GM21825 (cell line): ENCODE data around the gene LCN10.
"Not testable (repeated sequence)": the region's sequence is repeated elsewhere in the genome, so short reads cannot be mapped to it uniquely, and the experiment has no call there.

ENCODE experiments used
- ATAC-seq: cut with Tn5 transposase; IDR thresholded peaks from one replicate; pipeline ENCODE4 v1.9.1; 2021; ENCODE audit warnings: mild to moderate bottlenecking, moderate library complexity; ENCODE audit not compliant: unreplicated experiment

The LCN10 gene

DNA sequence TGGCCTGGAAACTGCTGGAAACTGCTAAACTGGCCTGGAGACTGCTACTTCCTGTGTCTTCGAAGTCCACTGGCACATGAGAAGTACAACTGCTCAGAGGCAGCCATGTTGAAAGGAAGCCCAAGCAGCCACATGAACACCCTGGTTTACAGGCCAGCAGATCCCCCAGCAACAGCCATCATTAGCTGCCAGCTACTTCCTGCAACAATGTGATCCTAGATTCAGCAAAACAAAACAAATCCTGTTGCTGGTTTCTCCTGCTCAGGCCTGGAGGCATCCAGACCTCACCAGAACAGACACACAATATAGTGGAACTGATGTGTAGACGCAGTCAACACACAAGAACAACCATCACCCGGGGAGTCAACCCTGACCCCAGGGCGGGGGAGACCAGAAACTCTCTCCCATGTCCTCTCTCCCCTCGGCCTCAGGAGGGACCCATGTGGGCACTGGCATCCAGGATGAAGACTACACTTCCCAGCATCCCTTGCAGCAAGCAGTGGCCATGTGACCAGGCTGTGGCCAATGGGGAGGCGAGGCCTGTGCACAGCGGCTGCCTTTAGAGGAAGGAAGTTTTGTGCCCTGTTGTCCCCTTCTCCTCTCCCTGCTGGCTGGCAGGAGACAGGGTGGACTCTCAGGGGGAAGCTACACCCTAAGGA lies 30.8 kb upstream of the LCN10 start:
- ATAC-seq: no peak

DNA sequence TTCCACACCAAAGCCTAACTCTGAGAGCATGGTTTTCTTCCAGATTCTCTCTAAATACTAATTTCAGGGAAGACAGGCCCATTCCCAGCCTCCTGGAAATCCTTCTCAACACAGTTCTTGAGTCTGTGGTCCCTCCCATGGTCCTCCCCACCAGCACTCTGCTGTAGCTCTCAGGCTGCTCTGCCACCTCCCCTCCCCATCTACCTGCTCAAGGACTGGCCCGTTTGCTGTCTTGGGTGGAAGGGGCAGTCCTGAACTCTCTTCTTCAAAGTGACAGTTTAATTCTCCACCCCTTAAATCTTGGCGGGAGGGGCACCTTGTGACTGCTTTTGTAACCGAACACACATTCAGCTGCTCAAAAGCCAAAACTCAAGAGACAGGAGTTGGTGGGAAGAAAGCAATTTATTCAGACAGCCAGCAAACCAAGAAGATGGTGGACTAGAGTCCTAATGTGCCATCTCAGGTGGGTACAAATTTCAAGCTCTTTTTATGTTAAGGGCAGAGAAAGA lies 29.2 kb upstream of the LCN10 start:
- no peak for ATAC-seq

DNA sequence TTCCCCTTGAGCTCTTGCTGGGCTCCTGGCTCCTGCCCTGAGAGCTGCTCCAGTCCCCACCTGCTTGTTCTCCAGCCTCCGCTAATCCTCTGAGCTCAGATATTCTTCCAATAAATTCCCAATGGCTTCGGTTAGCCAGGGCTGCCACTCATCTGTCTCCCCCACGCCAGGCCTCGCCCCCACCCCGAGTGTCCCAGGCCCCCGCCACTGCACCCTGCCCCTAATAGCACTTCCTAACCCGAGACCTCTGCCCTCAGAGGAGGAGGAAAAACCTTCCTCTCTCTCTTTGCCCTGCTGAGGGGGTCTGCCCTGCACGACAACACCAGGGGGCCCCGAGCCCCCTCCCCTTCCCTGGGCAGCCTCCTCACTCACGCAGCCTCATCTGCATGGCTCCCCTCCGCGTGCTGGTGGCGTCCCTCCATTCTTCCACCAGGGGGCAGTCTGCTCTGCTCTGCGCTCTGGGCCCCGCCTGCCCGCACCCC lies 27.0 kb upstream of the LCN10 start:
- ATAC-seq: no peak

DNA sequence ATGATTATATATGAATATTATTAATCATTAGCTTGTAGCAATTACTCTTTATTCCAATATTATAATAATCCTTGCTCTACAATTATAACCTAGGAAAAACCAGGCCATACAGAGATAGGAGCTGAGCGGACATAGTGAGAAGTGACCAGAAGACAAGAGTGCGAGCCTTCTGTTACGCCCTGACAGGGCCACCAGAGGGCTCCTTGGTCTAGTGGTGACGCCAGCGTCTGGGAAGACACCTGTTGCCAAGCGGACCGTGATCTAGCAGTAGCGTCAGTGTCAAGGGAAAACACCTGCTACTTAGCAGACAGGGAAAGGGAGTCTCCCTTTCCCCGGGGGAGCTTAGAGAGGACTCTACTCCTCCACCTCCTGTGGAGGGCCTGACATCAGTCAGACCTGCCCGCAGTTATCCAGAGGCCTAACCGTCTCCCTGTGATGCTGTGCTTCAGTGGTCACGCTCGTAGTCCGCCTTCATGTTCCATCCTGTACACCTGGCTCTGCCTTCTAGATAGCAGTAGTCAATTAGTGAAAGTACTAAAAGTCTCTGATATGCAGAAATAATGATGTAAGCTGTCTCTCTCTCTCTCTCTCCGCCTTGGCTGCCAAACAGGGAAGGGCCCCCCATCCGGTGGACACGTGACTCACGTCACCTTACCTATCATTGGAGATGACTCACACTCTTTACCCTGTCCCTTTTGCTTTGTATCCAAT lies 23.8 kb upstream of the LCN10 start:
- ATAC-seq: not testable (repeated sequence)

DNA sequence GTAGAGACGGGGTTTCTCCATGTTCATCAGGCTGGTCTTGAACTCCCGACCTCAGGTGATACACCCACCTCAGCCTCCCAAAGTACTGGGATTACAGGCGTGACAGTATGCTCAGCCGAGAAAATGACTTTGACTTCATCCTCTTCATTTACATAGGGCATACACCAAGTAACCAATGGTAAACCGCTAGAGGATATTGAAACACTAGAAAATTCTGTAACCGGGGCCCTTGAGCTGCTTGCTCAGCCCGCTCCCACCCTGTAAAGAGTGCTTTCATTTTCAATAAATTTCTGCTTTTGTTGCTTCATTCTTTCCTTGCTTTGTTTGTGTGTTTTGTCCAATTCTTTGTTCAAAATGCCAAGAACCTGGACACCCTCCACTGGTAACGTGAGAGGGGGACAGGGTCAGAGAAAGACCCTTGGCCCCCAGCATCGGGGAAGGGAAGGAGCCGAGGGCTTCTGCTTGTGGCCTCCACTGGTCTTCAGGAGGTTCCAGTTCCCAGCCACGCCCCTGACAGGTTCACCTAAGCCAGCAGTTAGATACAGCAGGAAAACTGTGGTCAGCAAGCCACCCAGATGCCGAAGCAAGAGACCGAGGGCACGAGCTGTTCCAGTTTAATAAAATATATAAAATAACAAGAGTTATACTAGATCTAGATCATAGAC lies 23.1 kb upstream of the LCN10 start:
- peak; percentile 45 for ATAC-seq

DNA sequence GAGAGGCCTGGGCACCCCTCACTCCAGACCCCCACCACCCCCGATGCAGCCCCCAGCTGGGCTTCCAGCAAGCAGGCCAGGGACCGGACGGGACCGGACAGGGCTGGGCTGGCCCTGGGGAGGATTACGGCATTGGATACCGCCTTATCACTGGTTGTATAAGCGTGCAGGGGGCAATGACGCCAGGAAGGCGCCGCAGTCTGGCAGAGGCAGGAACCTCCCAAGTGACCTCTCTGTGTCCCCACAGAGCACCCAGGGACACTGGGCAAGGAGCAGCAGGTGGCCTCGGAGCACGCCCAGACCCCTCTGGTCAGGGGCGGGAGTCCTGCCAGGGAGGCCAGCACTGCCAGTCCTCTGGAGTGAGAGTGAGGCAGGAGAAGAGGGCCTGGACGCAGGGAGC lies 22.3 kb upstream of the LCN10 start:
- ATAC-seq: no peak

DNA sequence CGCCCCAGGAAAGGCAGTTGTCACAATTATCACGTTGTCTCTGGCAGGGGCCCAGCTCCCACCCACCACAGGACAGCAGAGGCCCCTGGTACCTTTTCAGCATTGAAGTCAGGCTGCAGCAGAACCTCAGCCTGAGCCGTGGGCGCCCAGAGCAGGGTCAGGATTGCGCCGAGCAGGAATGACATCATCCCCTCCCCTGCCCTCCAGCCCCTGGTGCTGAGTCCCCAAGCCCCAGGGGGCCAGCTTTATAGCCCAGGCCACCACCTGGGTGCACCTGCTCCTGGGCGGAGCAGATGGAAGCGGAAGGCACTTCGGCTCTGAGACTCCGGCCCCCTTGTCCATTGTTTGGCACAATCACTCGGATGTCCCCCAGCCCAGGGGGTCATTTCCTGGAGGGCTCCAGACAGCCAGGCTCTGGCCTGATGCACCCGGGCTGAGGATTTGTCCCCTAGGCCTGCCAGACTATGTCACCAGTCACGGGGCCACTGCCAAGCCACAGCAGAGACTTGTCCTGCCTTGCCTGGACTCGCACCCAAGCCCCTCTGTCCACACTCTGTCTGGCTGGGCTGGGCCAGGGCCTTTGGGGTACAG lies 21.7 kb upstream of the LCN10 start, which contains the start of gene LCN15:
LCN15 (minus strand) TSS at position 218 of the 591 bp plus-strand sequence; CDS start at position 188, 30 bp downstream.
- no peak for ATAC-seq

DNA sequence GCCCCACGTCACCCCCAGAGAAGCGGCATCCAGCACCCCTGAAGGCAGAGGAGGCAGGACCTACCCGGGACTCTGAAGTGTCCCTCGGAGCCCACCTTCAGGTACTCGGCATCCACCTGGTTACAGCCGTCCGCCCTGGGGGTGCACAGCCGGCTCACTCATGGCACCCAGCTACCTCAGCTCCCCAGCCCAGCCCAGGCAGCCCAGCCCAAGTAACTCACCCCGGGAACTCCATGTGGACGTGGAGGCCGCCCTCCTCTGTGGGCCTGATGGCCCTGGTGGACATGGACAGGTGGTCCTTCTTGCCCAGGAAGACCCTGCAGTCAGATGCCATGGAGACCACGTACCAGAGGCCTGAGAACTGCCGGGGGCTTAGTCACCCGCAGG lies 20.9 kb upstream of the LCN10 start:
- no peak for ATAC-seq

DNA sequence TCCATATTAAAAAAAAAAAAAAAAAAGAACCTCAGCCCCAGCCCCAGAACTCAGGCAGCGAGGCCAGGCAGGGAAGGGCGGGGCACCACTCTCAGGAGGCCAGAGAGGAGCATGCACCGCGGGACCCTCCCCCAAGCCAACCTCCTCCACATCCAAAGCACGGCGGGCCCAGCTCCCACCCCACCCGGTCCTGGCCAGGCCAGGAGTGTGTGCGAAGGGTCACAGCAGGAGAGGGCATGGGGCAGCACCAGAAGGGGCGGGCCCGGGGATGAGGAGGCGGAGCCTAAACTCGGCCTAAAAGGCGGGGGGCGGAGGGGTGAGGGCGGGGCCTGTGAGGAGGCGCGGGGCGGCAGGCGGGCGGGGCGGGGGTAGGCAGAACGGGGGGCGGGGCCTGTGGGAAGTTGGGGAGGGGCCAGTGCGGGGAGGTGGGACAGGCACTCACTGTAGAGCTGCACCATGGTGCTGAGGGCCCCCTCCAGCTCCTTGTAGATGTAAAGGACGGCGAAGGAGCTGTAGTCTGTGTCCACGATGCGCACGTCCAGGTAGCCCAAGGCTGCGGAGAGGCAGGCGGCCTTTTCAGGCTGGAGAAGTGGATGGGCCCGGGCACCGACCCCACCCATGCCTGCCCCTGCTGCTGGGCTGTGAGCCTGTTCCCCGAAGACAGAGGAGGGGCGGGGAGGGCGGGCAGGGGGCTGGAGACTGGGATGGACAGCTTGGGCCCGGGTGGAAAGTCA lies 20.3 kb upstream of the LCN10 start:
- no peak for ATAC-seq

DNA sequence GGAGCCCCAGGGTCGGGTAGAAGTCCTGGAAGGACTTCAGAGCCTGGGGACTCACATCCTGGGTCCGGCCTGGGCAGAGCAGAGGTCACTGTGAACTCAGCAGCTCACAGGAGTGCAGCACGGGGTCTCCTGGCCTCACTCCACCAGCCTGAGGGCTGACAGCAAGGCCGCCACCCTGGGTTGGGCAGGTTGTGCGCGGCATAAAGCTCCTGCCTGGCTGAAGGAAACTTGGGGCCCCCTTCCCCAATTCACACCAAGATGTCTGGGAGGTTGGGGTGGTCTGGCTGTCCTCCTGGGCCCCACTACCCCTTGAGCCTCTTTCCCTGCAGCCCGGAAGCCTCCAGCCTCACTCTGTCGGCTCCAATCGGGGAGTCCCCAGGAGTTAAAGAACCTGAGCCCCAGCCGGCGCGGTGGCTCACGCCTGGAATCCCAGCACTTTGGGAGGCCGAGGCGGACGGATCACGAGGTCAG lies 19.5 kb upstream of the LCN10 start:
- ATAC-seq: no peak

DNA sequence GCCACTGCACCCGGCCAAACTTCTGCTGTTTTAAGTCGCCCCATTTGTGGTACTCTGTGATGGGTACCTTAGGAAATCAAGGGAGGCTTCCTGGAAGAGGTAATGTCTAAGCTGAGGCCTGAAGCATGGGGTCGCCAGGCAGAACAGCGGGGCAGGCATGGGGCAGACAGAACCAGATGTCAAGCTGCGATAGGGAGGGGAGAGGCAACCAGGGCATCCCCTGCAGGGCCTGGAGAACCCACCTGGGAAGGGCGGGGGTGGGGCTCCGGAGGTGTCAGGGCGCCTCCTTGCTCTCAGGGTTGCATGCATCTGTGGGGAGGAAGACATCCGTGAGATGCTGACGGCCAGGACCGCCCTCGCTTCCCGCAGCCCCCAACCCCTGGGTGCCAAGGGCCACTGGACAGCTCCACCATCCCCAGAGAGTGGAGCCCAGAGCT lies 18.8 kb upstream of the LCN10 start:
- ATAC-seq: no peak

DNA sequence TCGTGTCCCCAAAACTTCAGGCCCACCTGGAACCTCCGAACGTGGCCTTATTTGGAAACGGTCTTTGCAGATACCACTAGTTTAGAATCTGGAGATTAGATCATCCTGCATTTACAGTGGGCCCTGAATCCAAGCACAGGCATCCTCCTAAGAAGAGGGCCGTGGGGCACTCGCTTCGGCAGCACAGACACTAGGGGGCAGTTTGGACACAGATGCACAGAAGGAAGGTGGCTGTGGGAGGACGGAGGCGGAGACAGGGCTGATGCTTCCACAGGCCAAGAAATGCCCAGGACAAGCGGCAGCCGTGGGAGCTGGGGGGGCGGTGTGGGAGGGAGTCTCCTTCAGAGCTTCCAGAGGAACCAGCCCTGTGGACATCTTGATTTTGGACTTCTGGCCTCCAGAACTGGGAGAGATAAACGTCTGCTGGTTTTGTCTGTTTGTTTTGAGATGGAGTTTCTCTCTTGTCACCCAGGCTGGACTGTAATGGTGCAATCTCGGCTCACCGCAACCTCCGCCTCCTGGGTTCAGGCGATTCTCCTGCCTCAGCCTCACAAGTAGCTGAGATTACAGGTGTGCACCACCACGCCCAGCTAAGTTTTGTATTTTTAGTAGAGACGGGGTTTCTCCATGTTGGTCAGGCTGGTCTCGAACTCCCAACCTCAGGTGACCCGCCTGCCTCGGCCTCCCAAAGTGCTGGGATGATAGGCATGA lies 18.2 kb upstream of the LCN10 start:
- ATAC-seq: not testable (repeated sequence)

DNA sequence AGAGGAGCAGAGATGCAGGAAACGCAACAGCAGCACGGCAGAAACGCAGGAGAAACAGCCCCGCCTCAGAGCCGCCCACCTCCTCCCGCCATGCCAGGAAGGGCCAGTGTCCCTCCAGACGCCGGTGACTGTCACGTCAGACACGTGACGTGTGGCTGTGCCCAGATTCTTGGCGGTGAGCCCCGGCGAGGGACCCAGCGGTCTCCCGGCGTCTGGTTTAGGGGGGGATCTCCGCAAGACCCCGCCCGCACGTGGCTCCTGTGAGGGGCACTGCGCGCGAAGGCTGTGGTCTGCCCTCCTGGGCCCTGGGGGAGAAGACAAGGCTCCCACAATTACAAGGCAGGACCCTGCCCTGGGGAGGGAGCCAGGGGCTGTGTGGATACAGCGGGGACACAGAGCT lies 17.7 kb upstream of the LCN10 start:
- ATAC-seq: no peak

DNA sequence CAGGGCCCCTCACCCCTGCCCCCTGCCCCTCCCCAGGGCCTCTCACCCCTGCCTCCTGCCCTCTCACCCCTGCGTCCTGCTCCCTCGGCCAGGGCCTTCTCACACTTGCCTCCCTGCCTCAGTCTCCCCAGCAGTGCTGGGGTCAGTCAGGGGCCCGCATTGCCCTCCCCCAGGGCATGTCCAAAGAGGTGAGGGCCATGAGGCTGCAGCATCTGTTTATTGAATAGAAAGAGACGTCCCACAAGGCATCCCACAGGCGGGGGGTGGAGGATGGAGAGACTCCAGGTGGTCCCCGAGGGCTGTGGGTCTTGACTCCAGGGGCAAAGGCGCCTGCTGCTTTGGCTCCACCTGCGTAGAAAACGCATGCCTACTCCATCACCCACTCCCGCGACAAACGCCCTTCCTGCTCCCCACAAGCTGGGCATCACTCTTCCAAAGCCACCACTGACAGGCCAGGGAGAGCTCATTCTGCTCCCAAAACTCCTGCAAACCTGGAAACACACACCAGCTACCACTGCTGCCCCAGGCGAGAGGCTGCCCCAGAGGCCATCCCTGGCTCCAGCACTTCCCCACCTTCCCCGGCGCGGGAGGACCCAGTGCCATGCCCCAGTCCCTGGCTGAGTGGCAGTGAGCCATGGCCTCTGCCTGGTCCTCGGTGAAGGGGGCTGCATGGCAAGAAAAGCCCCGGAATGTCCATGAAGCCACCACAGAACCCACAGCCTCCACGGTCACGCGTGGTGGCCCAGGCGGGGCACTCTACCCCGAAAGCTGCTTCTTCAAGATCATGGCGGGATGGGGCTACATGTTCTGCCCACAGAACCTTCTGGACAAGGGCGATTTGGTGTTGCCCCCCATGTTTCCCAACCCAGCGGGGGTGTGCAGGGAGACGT lies 16.9 kb upstream of the LCN10 start:
- ATAC-seq: no peak

DNA sequence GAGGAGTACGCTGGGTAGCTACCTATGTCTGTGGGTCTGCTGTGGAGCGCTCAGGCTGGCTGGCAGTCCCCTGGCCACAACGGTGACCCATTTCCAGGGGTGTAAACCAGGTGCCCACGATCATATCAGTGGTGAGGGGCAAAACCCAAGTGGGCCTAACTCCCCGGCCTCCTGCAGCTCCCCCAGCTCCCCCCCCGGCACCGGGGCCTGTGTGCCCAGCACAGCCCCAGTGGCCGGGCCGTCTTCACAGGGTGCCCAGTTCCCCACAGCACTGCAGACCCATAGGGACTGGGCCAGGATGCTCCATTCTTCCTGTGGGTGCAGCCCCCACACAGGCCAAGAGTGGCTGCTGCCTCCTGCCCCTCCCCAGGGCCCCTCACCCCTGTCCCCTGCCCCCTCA lies 16.3 kb upstream of the LCN10 start:
- ATAC-seq: no peak

DNA sequence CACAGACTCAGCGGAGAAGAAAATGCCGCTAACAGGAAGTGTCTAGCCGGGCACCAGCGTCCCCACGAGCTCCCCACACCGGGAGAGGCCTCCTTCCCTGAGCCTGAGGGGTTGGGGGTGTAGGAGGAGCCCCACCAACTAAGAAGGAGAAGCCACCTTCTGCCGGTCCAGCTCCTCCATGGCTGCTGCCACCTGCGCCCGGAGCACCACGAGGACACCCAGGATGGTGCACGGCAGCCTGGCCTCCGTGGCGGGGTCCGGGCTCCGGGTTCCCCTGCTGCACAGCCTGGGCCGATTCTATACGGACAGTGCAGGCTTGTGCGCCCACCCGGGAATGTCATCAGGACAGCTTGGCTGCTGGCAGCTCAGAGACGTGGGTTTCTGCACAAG lies 15.0 kb upstream of the LCN10 start:
- ATAC-seq: no peak

DNA sequence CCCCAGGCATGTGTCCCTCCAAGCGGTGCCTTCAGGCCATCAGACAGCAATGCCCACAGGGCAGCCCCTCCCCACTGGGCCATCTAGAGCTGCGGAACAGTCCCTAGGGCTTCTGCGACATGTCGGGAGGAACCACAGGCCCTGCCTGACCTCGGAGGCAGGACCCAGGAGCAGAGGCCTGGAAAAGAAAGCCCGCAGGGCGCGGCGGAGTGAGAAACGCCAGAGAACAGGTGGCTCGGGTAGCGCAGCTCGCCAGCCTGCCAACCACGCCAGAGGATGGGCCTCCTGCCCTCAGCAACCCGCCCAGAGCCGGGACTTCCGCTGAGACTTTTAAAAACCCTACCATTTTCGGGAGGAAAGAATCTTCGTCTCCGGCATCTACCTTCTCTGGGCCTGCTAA lies 14.6 kb upstream of the LCN10 start:
- ATAC-seq: no peak

DNA sequence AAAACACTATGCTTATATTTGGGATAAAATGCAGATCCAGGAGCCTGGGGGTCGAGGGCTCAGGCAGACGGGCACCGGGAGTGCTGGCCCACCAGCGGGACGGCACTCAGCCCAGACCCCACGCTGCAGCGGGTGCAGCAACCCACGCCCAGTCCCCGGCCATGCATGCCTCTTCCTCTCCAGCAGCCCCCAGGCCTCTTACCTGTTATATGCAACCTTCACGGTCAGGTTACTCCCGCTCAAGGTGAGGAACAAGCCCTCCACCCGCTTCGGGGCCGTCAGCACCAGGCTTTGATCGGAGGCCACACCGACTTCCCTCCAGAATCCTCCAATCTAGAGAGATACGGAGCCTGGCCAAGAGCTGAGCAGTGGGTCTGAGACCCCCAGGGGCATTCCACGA lies 14.1 kb upstream of the LCN10 start:
- ATAC-seq: no peak

DNA sequence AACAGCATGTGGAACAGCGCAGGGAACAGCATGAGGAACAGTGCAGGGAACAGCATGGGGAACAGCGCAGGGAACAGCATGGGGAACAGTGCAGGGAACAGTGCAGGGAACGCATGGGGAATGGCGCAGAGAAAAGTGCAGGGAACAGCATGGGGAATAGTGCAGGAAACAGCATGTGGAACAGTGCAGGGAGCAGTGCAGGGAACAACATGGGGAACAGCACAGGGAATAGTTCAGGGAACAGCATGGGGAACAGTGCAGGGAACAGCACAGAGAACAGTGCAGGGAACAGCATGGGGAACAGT lies 13.3 kb upstream of the LCN10 start:
- ATAC-seq: no peak
